ENCODE measurements around the gene ARMC8. TPM values are rescaled to one million over a fixed set of nuclear protein-coding genes. Genes with fewer than 3 reads are reported as not detected.

The ARMC8 gene
- total RNA-seq, 2 experiments from 2014 or later = 37.7 to 39.6 TPM

DNA sequence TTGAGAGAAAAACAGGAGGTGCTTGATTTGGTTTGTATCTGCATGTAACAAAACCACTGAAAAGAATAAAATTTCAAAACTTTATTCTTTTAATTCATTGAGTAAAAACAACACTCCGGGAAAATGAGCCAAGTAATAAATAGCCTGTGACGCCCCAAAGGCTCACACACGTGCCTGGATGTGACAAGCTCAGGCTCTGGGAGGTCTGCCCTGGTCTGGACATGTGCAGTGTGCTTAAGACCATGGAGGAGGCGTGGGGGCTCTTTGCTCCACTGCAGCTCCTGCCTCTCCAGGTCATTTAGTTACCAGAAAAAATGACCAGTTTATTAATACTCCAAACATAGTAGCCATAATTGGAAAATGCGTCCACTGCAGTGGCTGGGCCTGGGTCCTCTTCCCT is 151.1 kb downstream of the ARMC8 start:
- H3K9me3 Mint-ChIP-seq = no peaks in the 10 kb centered on the region
- intact Hi-C loops (cut with micrococcal nuclease) = no loop called here
- ChIA-PET CTCF (no interaction called here), POLR2A (no interaction called here)
- no peak overlapping the region for H3K4me3 Mint-ChIP-seq
- no peak for DNase-seq
- H3K36me3 Mint-ChIP-seq = no peaks in the 10 kb centered on the region
- no peak overlapping the region for H3K27ac Mint-ChIP-seq
- H3K27me3 Mint-ChIP-seq = no peaks in the 10 kb centered on the region
- no peaks in the 10 kb centered on the region for H3K4me1 Mint-ChIP-seq (ENCODE audit: low read depth)

DNA sequence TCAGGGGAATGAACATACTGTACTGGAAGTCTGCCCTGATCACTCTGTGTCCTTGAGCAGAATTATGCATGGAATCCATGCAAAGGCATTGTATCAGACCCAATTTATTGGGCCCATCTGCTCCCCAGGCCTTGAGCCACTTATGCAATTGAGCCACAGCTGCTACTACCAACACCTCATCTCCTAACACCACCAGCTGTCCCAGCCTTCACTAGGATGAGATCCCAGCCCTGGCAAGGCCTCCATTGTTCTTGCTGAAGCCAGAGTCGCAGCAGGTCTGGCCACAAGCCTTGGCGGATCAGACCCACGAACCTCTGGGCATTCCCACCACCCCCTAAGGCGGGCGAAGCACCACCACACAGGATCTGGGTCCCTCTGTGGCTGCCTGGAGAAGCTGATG is 151.7 kb downstream of the ARMC8 start:
- intact Hi-C loops (cut with micrococcal nuclease) = no loop called here
- ChIA-PET CTCF (no interaction called here), POLR2A (no interaction called here)
- Mint-ChIP-seq H3K4me3 (no peak overlapping the region), H3K27me3 (no peaks in the 10 kb centered on the region), H3K4me1 (ENCODE audit: low read depth) (no peaks in the 10 kb centered on the region), H3K27ac (no peak overlapping the region), H3K9me3 (no peaks in the 10 kb centered on the region), H3K36me3 (no peaks in the 10 kb centered on the region)
- no peak for DNase-seq

DNA sequence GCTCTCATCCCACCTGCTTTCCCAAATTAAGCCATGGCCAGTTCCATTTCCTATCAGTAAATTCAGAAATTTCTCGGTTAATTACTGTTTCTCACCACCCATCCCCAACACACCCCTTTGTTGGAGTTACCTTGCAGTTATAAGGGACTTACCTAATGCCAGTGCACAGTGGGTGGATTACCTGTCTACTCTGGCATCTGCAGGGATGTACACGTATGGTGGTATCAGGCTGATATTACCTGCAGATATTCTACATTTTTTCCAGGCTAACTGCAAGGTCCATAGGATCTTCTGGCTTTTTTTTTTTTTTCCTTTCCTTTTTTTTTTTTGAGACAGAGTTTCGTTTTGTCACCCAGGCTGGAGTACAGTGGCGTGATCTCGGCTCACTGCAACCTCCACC is 153.4 kb downstream of the ARMC8 start:
- POLR2A ChIA-PET = no interaction called here
- no peak for DNase-seq
- Mint-ChIP-seq H3K27me3 (peaks cover 1% of the 10 kb centered on the region), H3K9me3 (no peaks in the 10 kb centered on the region), H3K27ac (no peak overlapping the region), H3K36me3 (no peaks in the 10 kb centered on the region), H3K4me3 (no peak overlapping the region), H3K4me1 (ENCODE audit: low read depth) (no peaks in the 10 kb centered on the region)
- CTCF ChIA-PET = interaction anchor here (0.6 kb wide), 1 partner anchor 525 kb away, joined by 4 read pairs; no protein-coding TSS in a partner anchor
- intact Hi-C loops (cut with micrococcal nuclease) = no loop called here

DNA sequence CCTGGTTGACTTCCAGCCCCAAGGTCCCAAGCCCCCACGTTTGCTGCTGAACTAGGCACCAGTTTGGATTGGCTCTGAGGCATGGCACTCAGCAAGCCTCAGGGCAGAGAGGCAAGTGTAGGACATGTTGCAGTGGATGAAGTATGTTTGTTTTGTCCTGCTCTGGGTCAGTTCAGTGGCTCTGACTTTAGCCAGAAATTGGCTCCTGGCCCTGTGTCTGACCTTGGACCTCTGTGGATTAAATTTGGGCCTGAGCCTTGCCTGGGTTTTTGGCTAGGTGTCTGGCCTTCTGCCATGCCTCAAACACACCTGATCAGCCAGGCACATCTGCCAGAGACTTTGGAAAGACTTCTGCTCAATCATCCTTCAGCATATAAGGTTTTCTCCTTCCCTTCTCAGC is 157.7 kb downstream of the ARMC8 start:
- CTCF ChIA-PET = no interaction called here
- no peak for DNase-seq
- intact Hi-C loops (cut with micrococcal nuclease) = no loop called here
- POLR2A ChIA-PET = interaction anchor here (0.8 kb wide), 1 partner anchor 111 kb away, joined by 3 read pairs; no protein-coding TSS in a partner anchor
- Mint-ChIP-seq H3K36me3 (no peaks in the 10 kb centered on the region), H3K27ac (no peak overlapping the region), H3K9me3 (no peaks in the 10 kb centered on the region), H3K27me3 (peaks cover 31% of the 10 kb centered on the region), H3K4me1 (ENCODE audit: low read depth) (peaks cover 7% of the 10 kb centered on the region), H3K4me3 (no peak overlapping the region)

Other genes starting within 250 kb of the ARMC8 start
- gene CLDN18, start 177.1 kb upstream of the ARMC8 start, total RNA-seq = not detected
- gene DZIP1L, start 71.7 kb upstream of the ARMC8 start, total RNA-seq = not detected
- gene A4GNT, start 54.9 kb upstream of the ARMC8 start, total RNA-seq = not detected
- 10 to 100 TPM; 21.7 to 22.6 TPM for gene DBR1, start 12.4 kb upstream of the ARMC8 start, total RNA-seq
- under 1 TPM; 0.58 to 0.90 TPM for gene NME9, start 142.6 kb downstream of the ARMC8 start, total RNA-seq
- under 1 TPM; 0.10 to 0.19 TPM for gene MRAS, start 161.3 kb downstream of the ARMC8 start, total RNA-seq
- under 1 TPM; 0.17 to 0.19 TPM for gene ESYT3, start 247.3 kb downstream of the ARMC8 start, total RNA-seq

Data from activated CD4-positive, alpha-beta memory T cell treated with anti-CD3 and anti-CD28 coated beads for 36 hours (primary cell).